ENCODE measurements around the gene PRKCB.
"Not testable (repeated sequence)": the region's sequence is repeated elsewhere in the genome, so short reads cannot be mapped to it uniquely, and the experiment has no call there.

Gene PRKCB

GRCh38 chr16:24130494-24131085 is 294.8 kb downstream of the PRKCB start:
- DNase-seq (ENCODE audit: low read depth, low spot score), result no peak

GRCh38 chr16:24131294-24131693 is 295.5 kb downstream of the PRKCB start:
- DNase-seq (ENCODE audit: low read depth, low spot score), result no peak

GRCh38 chr16:24132048-24132796 is 296.4 kb downstream of the PRKCB start:
- no peak for DNase-seq (ENCODE audit: low read depth, low spot score)

- no peak for DNase-seq (ENCODE audit: low read depth, low spot score)
Measured at GRCh38 chr16:24132797-24133155, 297.0 kb downstream of the PRKCB start.

GRCh38 chr16:24135624-24136565 is 300.1 kb downstream of the PRKCB start:
- no peak for DNase-seq (ENCODE audit: low read depth, low spot score)

GRCh38 chr16:24138024-24138423 is 302.2 kb downstream of the PRKCB start:
- DNase-seq (ENCODE audit: low read depth, low spot score), result no peak

- no peak for DNase-seq (ENCODE audit: low read depth, low spot score)
Measured at GRCh38 chr16:24138575-24138974, 302.8 kb downstream of the PRKCB start.

- DNase-seq (ENCODE audit: low read depth, low spot score), result no peak
Measured at GRCh38 chr16:24139282-24139681, 303.5 kb downstream of the PRKCB start.

GRCh38 chr16:24140730-24141129 is 304.9 kb downstream of the PRKCB start:
- no peak for DNase-seq (ENCODE audit: low read depth, low spot score)

- DNase-seq (ENCODE audit: low read depth, low spot score), result no peak
Measured at GRCh38 chr16:24141466-24141865, 305.7 kb downstream of the PRKCB start.

GRCh38 chr16:24141917-24142316 is 306.1 kb downstream of the PRKCB start:
- DNase-seq (ENCODE audit: low read depth, low spot score), result no peak

GRCh38 chr16:24145927-24146326 is 310.1 kb downstream of the PRKCB start:
- DNase-seq (ENCODE audit: low read depth, low spot score), result no peak

- no peak for DNase-seq (ENCODE audit: low read depth, low spot score)
Measured at GRCh38 chr16:24146518-24146917, 310.7 kb downstream of the PRKCB start.

GRCh38 chr16:24149102-24149501 is 313.3 kb downstream of the PRKCB start:
- no peak for DNase-seq (ENCODE audit: low read depth, low spot score)

- DNase-seq (ENCODE audit: low read depth, low spot score), result no peak
Measured at GRCh38 chr16:24150282-24150681, 314.5 kb downstream of the PRKCB start.

GRCh38 chr16:24151482-24151939 is 315.7 kb downstream of the PRKCB start:
- DNase-seq (ENCODE audit: low read depth, low spot score), result no peak

GRCh38 chr16:24152048-24152447 is 316.3 kb downstream of the PRKCB start:
- not testable (repeated sequence) for DNase-seq (ENCODE audit: low read depth, low spot score)

- no peak for DNase-seq (ENCODE audit: low read depth, low spot score)
Measured at GRCh38 chr16:24152826-24153225, 317.0 kb downstream of the PRKCB start.

- DNase-seq (ENCODE audit: low read depth, low spot score), result no peak
Measured at GRCh38 chr16:24156777-24157176, 321.0 kb downstream of the PRKCB start.

GRCh38 chr16:24163935-24164334 is 328.2 kb downstream of the PRKCB start:
- DNase-seq (ENCODE audit: low read depth, low spot score), result no peak

- no peak for DNase-seq (ENCODE audit: low read depth, low spot score)
Measured at GRCh38 chr16:24164416-24164815, 328.6 kb downstream of the PRKCB start.

- DNase-seq (ENCODE audit: low read depth, low spot score), result no peak
Measured at GRCh38 chr16:24165273-24165672, 329.5 kb downstream of the PRKCB start.

Measured in activated CD4-positive, CD25-positive, alpha-beta regulatory T cell treated with anti-CD3 and anti-CD28 coated beads, Interleukin-2, amount 50 U/mL, for 16 hours (primary cell).